GM12892 (cell line): ENCODE measurements around the gene SLC6A9.

ENCODE experiments used
- DNase-seq: peaks from one replicate; pipeline ENCODE4 v3.0.0; 2011; ENCODE audit not compliant: insufficient read length
- FAIRE-seq: peaks from 2 replicates; lab custom pipeline; 2011; peaks lifted over from hg19 to GRCh38; lab: Jason Lieb, UNC
- POLR2A ChIP-seq: IDR thresholded peaks from 2 replicates; pipeline ENCODE4 v1.6.1; 2011; ENCODE audit warnings: low read depth, low read length, control low read depth
- POLR2AphosphoS5 ChIP-seq: IDR thresholded peaks from 2 replicates; pipeline ENCODE4 v1.6.1; 2011; ENCODE audit warnings: low read depth, low read length, control low read depth
- TAF1 ChIP-seq: IDR thresholded peaks from 2 replicates; pipeline ENCODE4 v1.6.1; 2011; ENCODE audit warnings: low read depth, mild to moderate bottlenecking, control low read depth, low read length, borderline replicate concordance

Gene SLC6A9

DNA sequence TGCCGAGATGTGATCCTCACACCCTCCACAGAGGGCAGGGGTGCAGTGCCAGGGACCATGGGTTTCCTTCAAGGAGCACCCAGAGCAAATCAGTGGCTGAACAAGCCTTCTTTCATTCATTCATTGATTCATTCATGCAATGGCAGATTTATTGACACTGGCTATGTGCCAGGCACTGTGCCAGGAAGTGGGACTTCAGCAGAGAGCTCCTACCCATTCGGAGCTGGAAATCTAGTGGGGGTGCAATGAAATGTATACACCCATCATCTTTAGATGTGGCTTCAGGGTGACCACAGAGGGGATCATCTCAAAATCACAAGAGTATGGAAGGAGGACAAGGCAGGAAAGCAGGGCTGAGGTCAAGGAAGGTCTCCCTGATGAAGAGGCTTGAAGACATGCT, 18.9 kb downstream of the SLC6A9 start:
- FAIRE-seq = no peak
- no peak for TF ChIP-seq TAF1
- TF ChIP-seq POLR2AphosphoS5 = no peak
- TF ChIP-seq POLR2A = no peak
- no peak for DNase-seq

DNA sequence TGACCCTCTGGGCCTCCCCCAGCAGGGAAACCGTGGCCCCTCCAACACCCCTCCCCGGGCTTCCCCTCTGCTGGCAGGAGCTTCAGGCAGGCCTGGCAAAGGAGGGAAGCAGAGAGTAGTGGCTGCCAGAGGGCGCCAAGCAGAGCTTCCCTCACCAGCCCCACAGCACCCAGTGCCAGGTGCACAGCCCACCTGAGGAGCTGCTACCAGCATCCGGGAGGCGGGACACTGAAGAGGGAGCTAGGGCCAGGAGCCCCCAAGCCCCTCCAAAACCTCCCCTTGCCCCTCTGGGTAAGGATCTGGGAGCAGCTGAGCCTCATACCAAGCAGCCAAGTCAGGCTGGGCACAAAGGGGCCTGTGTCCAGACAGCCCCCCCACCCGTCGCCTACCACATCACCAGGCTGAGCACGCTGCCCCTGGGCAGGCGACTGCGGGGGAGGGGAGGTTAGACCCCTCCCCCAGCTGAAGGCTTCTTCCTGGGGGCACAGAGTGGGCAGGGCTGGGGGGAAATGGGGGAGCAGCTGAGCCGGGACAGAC, 20.3 kb downstream of the SLC6A9 start:
- no peak for FAIRE-seq
- TF ChIP-seq POLR2A (no peak), POLR2AphosphoS5 (no peak), TAF1 (no peak)
- no peak for DNase-seq

DNA sequence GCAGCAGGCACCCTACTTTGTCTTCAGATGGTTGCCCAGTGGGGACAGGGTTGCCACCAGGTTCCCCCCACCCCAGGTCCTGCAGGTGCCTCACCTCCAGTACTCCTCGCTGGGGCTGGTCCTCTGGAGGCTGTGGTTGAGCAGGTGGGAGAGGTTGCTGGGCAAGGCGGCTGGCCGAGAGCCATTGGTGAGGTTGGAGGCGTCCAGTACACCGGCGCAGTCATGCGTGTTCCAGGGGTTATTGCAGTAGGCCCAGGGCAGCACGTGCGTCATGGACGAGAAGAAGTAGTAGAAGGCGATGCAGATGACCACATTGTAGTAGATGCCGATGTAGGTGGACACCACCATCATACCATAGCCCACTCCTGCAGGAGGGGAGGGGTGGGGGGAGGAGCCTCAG, 23.0 kb downstream of the SLC6A9 start:
- FAIRE-seq (no peak), DNase-seq (no peak)
- TF ChIP-seq POLR2AphosphoS5 (no peak), TAF1 (no peak), POLR2A (no peak)

DNA sequence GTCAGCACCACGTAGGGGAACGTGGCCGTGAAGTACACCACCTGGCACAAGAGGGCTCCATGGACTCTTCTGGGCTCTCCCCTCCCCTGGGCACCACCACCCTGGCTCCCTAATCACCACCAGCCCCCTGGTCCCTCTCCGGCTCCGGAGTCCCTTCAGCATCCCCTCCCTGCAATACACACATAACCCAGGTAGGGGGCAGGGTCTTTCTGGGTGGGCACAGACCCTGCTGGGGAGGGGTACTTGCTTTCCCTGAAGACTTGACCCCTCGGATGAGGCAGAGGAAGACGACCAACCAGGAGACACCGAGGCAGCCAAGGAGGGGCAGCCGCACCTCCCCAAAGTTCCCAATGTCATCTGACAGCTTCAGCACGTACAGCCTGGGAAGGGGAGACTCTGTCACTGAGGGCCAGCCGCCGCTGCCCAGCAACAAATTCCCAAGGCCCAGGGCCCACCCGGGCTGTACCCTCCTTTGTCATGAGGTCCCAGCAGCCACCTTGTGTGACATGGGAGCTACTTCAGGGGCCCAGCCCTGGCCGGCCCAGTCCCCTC, 28.6 kb downstream of the SLC6A9 start:
- TF ChIP-seq POLR2A = no peak
- no peak for TF ChIP-seq POLR2AphosphoS5
- TF ChIP-seq TAF1 = no peak
- FAIRE-seq = no peak

DNA sequence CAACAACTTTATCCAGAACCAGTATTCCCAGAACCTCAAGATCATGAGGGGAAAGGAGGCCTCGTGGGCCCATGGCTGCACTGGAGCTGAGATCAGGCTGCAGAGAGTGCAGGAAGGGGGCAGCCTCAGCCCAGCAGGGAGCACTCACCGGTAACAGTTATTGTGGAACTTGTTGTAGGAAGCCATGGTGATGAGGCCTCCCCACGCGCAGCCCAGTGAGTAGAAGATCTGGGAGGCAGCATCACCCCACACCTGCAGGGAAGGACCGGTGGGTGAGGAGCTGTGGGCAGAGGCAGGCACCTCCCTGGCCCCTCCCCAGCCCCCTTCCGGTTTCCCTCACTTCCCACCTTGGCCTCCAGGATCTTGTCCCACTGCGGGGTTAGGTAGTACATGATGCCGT, 29.1 kb downstream of the SLC6A9 start:
- TF ChIP-seq TAF1 (no peak), POLR2AphosphoS5 (no peak), POLR2A (no peak)
- FAIRE-seq (no peak), DNase-seq (no peak)

More for the DNA sequence above, 28.6 kb downstream of the SLC6A9 start:
- no peak for DNase-seq

DNA sequence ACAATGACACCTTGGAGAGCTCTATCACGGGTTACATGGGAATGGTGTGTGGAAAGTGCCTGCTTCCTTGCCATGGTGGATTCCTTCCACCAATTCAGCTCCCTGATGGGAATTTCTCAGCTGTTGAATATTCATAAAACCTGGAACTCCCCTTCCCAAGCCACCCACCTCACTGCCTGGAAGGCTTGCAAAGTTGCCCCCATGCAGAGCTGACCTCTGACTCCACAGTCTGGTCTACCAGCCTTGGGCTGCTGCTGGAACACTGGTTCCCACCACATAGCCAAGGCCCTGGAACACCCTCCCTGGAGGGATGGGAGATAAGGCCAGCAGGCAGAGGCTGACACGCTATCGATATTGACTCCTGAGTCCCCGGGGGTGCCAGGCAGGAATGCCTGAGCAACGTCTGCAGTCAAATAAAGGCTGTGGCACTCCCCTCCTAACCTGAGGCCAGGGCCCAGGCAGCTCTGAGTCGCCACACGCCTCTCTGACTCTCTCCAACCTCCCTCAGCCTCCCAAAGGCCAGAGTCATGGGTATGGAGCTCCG, 31.1 kb downstream of the SLC6A9 start:
- DNase-seq (no peak), FAIRE-seq (no peak)
- no peak for TF ChIP-seq TAF1

DNA sequence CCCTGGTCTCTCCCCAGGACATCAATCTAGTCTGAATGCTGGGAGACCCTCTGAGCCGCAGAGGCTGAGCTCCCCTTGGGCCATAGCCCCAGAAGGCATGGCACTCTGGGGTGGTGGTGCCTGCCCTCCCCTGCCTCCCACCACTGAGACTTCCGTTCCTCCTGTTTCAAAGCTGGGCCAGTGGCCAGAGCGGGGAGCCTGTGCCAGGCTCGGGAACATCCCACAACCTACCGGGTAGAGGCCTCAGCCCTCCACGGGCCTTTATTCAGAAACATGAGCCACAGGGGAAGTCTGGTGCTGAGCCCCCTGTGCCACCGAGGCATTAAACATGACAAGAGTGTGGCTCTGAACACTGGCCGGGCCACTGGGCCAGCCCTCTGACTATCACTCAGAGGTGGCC, 31.8 kb downstream of the SLC6A9 start:
- no peak for FAIRE-seq
- TF ChIP-seq POLR2A (no peak), POLR2AphosphoS5 (no peak), TAF1 (no peak)

DNA sequence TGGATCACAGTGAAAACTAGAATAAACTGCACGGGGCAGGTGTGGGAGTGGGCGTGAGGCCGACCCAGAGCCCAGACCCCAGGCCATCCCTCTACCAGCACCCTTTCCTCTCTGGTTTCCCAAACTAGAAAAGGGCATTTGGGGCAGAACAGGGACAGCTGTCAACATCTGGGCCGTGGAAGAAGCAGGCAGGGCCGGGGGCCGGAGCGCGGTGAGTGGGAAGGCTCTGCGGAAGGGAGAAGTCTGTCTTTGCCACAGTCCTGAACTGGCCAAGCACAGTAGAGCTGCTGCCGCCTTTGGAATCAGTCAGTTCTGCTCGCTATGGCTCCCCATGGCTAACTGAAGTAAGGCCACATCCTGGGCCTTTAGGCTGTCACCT, 33.3 kb downstream of the SLC6A9 start:
- TF ChIP-seq POLR2A = no peak
- no peak for TF ChIP-seq POLR2AphosphoS5
- TF ChIP-seq TAF1 = no peak
- DNase-seq (no peak), FAIRE-seq (no peak)

More for the DNA sequence above, 31.8 kb downstream of the SLC6A9 start:
- DNase-seq = no peak

DNA sequence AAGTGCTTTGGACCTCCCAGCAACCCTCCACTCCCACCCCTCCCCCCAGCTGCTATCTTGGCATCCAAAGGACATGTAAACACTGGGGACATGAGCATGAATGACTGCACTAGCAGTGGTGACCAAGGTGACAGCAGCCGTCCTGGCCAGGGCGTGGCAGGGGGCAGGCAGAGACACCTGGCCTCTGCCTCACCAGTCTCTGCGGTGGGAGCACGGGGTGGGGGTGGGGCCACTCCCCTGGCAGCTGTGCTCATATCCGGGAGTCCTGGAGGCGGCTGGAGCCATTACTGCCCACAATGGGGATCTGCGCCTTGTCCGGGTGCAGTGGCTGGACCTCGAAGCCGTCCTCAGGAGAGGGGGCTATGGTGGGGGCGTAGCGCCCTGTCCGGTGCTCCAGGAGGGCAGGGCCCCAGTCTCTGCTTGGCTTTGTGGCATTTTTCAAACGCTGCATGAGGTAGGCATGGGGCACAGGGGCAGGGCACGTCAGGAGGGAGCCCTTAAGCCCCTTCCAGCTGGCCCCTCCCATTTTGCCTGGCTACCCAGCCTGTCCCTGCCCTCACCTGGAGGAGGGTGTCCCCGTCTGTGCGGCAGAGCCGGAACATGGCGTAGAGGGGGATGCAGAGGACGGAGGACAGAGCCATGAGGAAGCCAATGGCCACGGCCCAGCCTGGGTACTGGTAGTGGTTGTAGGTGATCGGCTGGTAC, 33.8 kb downstream of the SLC6A9 start:
- DNase-seq = no peak
- TF ChIP-seq POLR2AphosphoS5 = no peak
- no peak for TF ChIP-seq TAF1
- no peak for TF ChIP-seq POLR2A
- FAIRE-seq = no peak

DNA sequence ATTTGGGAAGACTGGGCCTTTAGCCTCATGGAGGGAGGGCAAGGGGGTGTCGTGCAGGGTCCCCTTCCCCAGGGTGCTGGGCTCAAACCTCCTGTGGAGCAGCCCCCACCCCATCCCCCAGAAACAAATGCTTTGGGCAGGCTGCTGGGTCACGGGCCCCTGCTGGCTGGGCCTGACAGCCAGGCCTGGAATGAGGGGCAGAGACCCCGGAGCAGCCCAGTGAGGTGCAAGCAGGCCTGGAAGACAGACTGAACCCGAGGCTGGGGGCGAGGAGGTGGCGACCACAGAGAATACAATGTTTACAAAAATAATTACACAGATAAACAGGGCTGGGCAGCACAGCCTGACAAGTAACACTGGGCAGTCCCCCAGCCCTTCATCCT, 34.5 kb downstream of the SLC6A9 start:
- TF ChIP-seq TAF1 = no peak
- TF ChIP-seq POLR2A = no peak
- TF ChIP-seq POLR2AphosphoS5 = no peak
- DNase-seq (no peak), FAIRE-seq (no peak)

DNA sequence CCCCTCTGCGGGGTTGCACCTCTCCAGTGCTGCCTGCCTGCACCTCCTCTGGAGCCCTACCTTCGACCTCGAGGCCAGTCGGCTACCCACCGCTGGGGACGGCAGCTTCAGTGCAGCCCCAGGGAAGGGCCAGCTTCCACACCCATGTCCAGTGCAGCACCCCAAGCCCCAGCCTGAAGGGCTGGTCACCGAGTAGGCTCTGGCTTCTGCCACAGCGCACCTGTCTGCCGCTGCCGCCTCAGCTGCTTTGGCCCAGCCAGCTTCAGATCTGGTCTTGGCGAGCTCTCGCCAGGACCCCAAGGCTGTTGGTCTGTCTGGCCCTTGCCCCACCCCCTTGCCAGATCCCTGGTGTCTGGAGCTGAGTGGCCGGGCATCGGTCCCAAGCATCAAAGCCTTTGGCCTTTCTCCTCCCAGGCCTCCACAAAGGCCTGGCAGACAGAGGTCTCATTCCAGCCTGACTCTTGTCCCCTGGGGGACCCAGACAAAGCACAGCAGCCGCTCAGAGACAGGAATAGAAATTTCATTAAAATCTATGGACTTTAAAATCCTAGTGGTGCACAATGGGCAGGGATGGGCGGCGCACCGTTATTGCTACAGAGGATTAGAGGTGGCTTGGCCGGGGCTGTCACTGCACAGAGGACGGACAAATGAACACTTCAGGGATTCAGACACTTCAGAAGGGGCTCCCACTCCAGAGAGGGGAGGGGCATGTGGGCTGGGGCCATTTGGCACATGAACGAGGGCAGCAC, 35.1 kb downstream of the SLC6A9 start:
- TF ChIP-seq TAF1 (no peak), POLR2AphosphoS5 (no peak), POLR2A (no peak)
- DNase-seq (no peak), FAIRE-seq (no peak)
